ENCODE results near the gene AKR1B15.

Gene AKR1B15

DNA sequence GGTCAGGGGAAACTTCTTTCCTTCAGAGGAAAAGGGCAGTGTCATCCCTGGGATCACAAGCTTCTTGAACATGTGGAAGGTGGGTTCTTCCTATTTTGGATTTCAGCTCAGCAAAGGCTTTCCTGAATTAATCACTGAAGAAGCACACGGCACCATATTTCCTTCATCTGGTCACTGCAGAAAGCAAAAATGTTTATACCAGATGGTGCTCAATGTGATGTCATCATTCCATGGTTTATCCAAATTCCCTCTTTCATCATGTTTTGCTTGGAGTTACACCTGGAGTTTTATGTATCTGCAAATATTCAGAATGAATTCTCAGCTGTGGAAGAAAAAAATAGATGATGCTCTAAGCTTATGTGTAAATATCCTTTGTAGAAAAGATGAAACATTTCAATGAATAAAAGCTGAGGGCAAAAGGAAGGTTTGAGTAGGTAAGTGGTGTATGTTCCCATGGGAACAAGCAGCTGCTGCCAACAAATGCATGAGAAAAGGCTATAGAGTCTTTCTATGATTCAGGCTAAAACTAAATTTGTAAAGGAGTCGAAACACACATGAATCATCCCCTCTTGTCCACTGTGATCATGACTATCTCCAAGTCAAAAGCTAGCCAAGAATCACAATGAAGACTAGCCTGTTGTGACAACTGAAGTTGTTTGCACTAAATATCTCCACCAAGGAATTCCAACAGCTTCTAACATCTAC is 70.9 kb downstream of the AKR1B15 start:
- no peak for FAIRE-seq

DNA sequence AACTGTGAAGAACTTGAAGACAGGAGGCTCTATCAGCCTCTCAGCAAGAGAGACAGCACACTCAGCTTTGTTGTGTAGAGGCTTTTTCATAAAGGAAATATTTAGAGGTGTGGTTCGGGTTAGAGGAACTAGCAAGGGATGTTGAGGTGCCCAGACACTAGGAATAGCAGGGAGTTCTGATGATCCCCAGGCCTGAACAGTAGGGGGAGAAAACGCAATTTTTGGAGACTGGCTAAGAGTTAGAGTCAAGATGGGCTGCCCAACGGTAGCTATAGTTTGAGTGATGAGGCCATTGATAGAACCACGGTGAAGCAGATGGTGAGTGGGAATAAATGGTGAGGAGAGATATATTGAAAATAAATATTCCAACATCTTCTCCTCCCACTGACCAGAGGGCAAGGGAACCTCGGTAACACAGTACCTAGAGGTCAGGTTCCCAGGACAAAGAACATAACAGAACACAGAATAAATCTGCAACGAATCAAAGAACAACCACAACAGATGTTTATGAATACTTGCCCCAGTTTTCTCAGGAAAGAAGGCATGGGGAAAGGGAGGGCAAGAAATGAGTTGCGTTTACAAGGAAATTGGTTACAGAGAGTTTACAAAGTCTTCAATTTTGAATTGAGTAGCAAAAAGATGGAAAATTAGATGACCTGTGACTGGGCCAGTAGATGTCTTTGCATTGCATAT is 73.5 kb downstream of the AKR1B15 start:
- FAIRE-seq = no peak

DNA sequence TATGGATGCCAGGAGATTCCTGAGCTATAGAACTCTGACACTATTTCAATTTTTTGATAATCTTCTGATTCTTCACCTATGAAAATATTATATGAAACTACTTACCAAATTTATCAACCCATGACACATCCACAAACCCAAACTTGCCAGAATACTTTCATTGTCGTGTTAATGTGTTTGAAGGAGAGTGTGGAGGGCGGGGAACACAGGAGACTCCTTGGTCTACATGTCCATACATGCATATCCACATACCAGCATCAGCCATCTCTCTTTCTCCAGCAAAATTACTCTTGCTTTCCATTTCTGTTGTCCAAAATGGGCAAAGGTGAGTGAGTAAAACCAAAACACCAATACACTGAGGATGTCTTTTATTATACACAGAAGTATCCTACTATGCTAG is 74.3 kb downstream of the AKR1B15 start:
- FAIRE-seq = no peak

DNA sequence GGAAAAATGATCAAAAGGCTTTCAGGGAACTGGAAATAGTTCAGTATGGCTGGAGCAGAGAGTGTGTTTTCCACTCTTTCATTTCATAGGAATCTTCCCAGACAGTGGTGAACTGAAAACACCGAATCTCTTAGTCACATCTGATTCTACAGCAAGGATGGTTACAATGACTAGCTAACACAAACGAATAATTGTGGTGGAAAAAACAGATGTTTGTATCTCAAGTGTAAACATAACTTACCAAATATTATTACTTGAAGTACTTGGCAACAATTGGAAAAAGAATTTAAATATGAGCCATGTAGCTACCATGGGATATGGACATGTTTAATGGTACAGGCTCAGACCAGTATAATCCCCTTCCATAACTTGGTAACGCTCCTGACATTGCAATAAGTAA is 76.6 kb downstream of the AKR1B15 start:
- no peak for FAIRE-seq

DNA sequence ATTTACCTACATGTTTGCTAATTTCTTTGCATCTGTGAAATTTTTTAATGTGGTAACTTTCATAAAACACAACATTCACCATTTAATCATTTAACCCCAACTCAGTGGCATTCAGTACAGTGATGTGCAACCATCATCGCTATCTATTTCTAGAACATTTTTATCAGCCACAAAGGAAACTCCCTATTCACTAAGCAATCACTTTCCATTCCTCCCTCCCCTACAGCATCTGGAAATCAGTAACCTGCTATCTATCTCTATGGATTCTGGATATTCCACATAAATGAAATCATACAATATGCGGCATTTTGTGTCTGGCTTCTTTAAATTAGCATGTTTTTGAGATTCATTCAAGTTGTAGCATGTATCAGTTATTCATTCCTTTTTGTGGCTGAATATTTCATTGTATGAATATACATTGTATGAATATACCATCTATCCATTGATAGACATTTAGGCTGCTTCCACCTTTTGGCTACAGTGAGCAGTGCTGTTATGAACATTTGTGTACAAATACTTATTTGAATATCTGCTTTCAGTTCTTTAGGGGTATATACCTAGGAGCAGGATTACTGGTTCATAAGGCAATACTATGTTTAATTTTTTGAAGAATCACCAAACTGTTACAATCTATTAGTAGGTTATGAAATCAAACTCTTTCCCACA is 78.3 kb downstream of the AKR1B15 start:
- no peak for FAIRE-seq

DNA sequence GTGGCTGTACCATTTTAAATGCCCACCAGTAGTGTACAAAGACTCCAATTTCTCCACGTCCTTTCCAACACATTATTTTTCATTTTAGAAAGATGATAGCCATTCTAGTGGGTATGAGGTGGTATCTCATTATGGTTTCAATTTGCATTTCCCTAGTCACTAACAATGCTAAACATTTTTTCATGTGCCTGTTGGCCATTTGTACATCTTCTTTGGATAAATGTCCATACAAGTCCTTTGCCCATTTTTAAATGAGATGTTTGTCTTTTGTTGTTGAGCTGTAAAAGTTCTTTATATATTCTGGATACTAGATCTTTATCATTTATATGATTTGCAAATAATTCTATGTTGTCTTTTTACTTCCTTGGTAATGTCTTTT is 78.9 kb downstream of the AKR1B15 start:
- FAIRE-seq = no peak

DNA sequence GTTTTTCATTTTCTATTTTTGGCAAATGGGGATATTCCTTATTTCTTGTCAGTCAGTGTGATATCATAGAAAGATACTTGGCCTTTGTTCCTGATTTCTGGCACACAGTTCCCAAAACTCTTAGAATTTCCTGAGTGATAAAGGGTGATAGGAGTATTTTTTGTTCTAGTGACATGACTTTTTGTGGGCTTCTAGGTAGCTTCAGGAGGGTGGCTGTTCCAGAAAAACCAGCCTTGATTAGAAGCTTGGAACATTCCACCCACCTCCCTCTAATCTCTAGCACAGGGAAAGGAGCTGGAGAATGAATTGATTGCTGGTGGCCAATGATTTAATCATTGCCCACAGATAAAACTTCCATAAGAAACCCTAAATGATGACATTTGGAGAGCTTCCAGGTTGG is 80.5 kb downstream of the AKR1B15 start:
- FAIRE-seq = no peak

Data from endometrium (tissue), 2 donors.